Esophagus (tissue), 2 donors: ENCODE data around the gene IL1RL2. TPM values are rescaled to one million over a fixed set of nuclear protein-coding genes. Genes with fewer than 3 reads are reported as not detected.

Experiments used
- H3K27ac ChIP-seq, 2 donors: one replicate each; pipeline ENCODE4 v1.5.1; 2013; ENCODE audit warnings: low read depth in 2 of 2, mild to moderate bottlenecking in 2 of 2, inconsistent platforms in 1 of 2, low read length in 1 of 2, moderate library complexity in 1 of 2
- H3K27me3 ChIP-seq, 2 donors: one replicate each; pipeline ENCODE4 v1.6.1; 2013; ENCODE audit warnings: low read length in 2 of 2, control low read depth in 1 of 2, mild to moderate bottlenecking in 1 of 2; ENCODE audit not compliant: insufficient read depth in 2 of 2, control insufficient read depth in 1 of 2
- H3K36me3 ChIP-seq, 2 donors: one replicate each; pipeline ENCODE4 v1.6.1; 2013; ENCODE audit warnings: low read length in 1 of 2; ENCODE audit not compliant: control insufficient read depth in 2 of 2, insufficient read depth in 2 of 2
- H3K4me1 ChIP-seq, 2 donors: one replicate each; pipeline ENCODE4 v1.6.1; 2013; ENCODE audit warnings: low read length in 1 of 2; ENCODE audit not compliant: control insufficient read depth in 2 of 2, insufficient read depth in 2 of 2
- H3K4me3 ChIP-seq, 2 donors: one replicate each; pipeline ENCODE4 v1.5.1; 2013; ENCODE audit warnings: low read length in 2 of 2, mild to moderate bottlenecking in 2 of 2, low read depth in 1 of 2, moderate library complexity in 1 of 2
- H3K9me3 ChIP-seq, 2 donors: one replicate each; pipeline ENCODE4 v1.6.1; 2013; ENCODE audit warnings: mild to moderate bottlenecking in 2 of 2, low read depth in 1 of 2, low read length in 1 of 2, moderate library complexity in 1 of 2; ENCODE audit not compliant: control insufficient read depth in 2 of 2, insufficient read depth in 1 of 2
- WGBS, 2 donors: extraction: QIAGEN DNeasy Blood & Tissue Kit; methylation state at CpG; one replicate each; pipeline ENCODE4 v1.1.7; 2013; 5-methylcytosine and 5-hydroxymethylcytosine counted together
- polyA plus RNA-seq, 2 donors: library from polyadenylated mRNA; stranded (reverse); fragments of 200-250 nt; gene quantifications; one replicate each; pipeline ENCODE4 v1.2.3, GENCODE V29; 2013
- donor health status: healthy with polysubstance abuse.
- donor health status: Bipolar disorder and iron deficiency.

The IL1RL2 gene
- polyA plus RNA-seq, 2 donors: 5.0 to 6.1 TPM

GRCh38 chr2:102271844-102272243 lies 85.0 kb downstream of the IL1RL2 start:
- no peaks in the 10 kb centered on the region for H3K4me1 ChIP-seq
- no peak overlapping the region for H3K27ac ChIP-seq
- H3K36me3 ChIP-seq: no peaks in the 10 kb centered on the region
- WGBS, 2 donors: 73% methylated on average over 5 of the region's 5 CpGs
- no peak overlapping the region for H3K4me3 ChIP-seq
- H3K9me3 ChIP-seq: no peaks in the 10 kb centered on the region
- no peaks in the 10 kb centered on the region for H3K27me3 ChIP-seq

- H3K27me3 ChIP-seq: no peaks in the 10 kb centered on the region
- 52 to 55% methylated on average over 6 of the region's 6 CpGs for WGBS, 2 donors
- H3K36me3 ChIP-seq: no peaks in the 10 kb centered on the region
- H3K4me1 ChIP-seq: no peaks in the 10 kb centered on the region
- H3K27ac ChIP-seq: no peak overlapping the region
- no peaks in the 10 kb centered on the region for H3K9me3 ChIP-seq
- H3K4me3 ChIP-seq: no peak overlapping the region
Measured at GRCh38 chr2:102273619-102274211, 86.9 kb downstream of the IL1RL2 start.

- no peak overlapping the region for H3K27ac ChIP-seq
- H3K36me3 ChIP-seq: no peaks in the 10 kb centered on the region
- H3K4me1 ChIP-seq: no peaks in the 10 kb centered on the region
- H3K27me3 ChIP-seq: no peaks in the 10 kb centered on the region
- H3K9me3 ChIP-seq: no peaks in the 10 kb centered on the region
- 83 to 94% methylated on average over 2 of the region's 2 CpGs for WGBS, 2 donors
- no peak overlapping the region for H3K4me3 ChIP-seq
Measured at GRCh38 chr2:102276549-102277201, 89.9 kb downstream of the IL1RL2 start.

- H3K36me3 ChIP-seq: no peaks in the 10 kb centered on the region
- no peak overlapping the region for H3K27ac ChIP-seq
- WGBS, 2 donors: 59 to 71% methylated on average over 1 of the region's 1 CpG
- no peaks in the 10 kb centered on the region for H3K4me1 ChIP-seq
- H3K4me3 ChIP-seq: no peak overlapping the region
- H3K27me3 ChIP-seq: no peaks in the 10 kb centered on the region
- no peaks in the 10 kb centered on the region for H3K9me3 ChIP-seq
Measured at GRCh38 chr2:102277202-102277700, 90.4 kb downstream of the IL1RL2 start.

GRCh38 chr2:102278720-102279390 lies 92.0 kb downstream of the IL1RL2 start:
- H3K4me1 ChIP-seq: no peaks in the 10 kb centered on the region
- no peak overlapping the region for H3K4me3 ChIP-seq
- no peaks in the 10 kb centered on the region for H3K27me3 ChIP-seq
- H3K27ac ChIP-seq: no peak overlapping the region
- H3K36me3 ChIP-seq: no peaks in the 10 kb centered on the region
- H3K9me3 ChIP-seq: no peaks in the 10 kb centered on the region
- WGBS, 2 donors: 82 to 92% methylated on average over 3 of the region's 3 CpGs

GRCh38 chr2:102279391-102279735 lies 92.5 kb downstream of the IL1RL2 start:
- Histone ChIP-seq H3K9me3 (no peaks in the 10 kb centered on the region), H3K36me3 (no peaks in the 10 kb centered on the region), H3K4me1 (no peaks in the 10 kb centered on the region), H3K27me3 (no peaks in the 10 kb centered on the region), H3K4me3 (no peak overlapping the region), H3K27ac (no peak overlapping the region)
- 77 to 87% methylated on average over 1 of the region's 1 CpG for WGBS, 2 donors

GRCh38 chr2:102282678-102283091 lies 95.9 kb downstream of the IL1RL2 start:
- 28 to 42% methylated on average over 2 of the region's 2 CpGs for WGBS, 2 donors
- Histone ChIP-seq H3K4me3 (no peak overlapping the region), H3K27ac (no peak overlapping the region), H3K9me3 (no peaks in the 10 kb centered on the region), H3K4me1 (no peaks in the 10 kb centered on the region), H3K27me3 (no peaks in the 10 kb centered on the region), H3K36me3 (no peaks in the 10 kb centered on the region)

GRCh38 chr2:102283996-102284395 lies 97.2 kb downstream of the IL1RL2 start:
- no peak overlapping the region for H3K27ac ChIP-seq
- no peaks in the 10 kb centered on the region for H3K27me3 ChIP-seq
- no peaks in the 10 kb centered on the region for H3K4me1 ChIP-seq
- no peaks in the 10 kb centered on the region for H3K9me3 ChIP-seq
- no peak overlapping the region for H3K4me3 ChIP-seq
- 84 to 95% methylated on average over 1 of the region's 1 CpG for whole genome bisulfite sequencing, 2 donors
- H3K36me3 ChIP-seq: no peaks in the 10 kb centered on the region

- 93 to 94% methylated on average over 3 of the region's 3 CpGs for WGBS, 2 donors
Measured at GRCh38 chr2:102284611-102285010, 97.8 kb downstream of the IL1RL2 start.

More at GRCh38 chr2:102284611-102285010, 97.8 kb downstream of the IL1RL2 start:
- no peaks in the 10 kb centered on the region for H3K36me3 ChIP-seq
- H3K4me3 ChIP-seq: no peak overlapping the region
- no peaks in the 10 kb centered on the region for H3K27me3 ChIP-seq
- no peaks in the 10 kb centered on the region for H3K9me3 ChIP-seq
- H3K27ac ChIP-seq: no peak overlapping the region
- H3K4me1 ChIP-seq: no peaks in the 10 kb centered on the region
